Liver (tissue), 3 donors: Measurements from ENCODE around the gene GINS2.

Experiments
- EGR1 ChIP-seq, 2 donors: IDR thresholded peaks; 2 replicates each; pipeline ENCODE4 v1.6.1; 2016 to 2018; ENCODE audit warnings: antibody characterized with exemption in 2 of 2, low read depth in 2 of 2
- FOXA1 ChIP-seq: IDR thresholded peaks from 2 replicates; pipeline ENCODE4 v1.6.1; 2016; ENCODE audit warnings: antibody characterized with exemption
- JUND ChIP-seq, 2 donors: IDR thresholded peaks; 2 replicates each; pipeline ENCODE4 v1.6.1; 2016; ENCODE audit warnings: antibody characterized with exemption in 2 of 2
- RXRA ChIP-seq, 2 donors: IDR thresholded peaks; 2 replicates each; pipeline ENCODE4 v1.6.1; 2017 to 2018; ENCODE audit warnings: antibody characterized with exemption in 2 of 2, mild to moderate bottlenecking in 1 of 2
- YY1 ChIP-seq: IDR thresholded peaks from 2 replicates; pipeline ENCODE4 v1.6.1; 2016; ENCODE audit warnings: antibody characterized with exemption, mild to moderate bottlenecking
- TF ChIP-seq, protein P1 (sequence below): fragments of 150-350 bp; IDR thresholded peaks from 2 replicates; pipeline ENCODE4 v1.5.1; 2017; ENCODE audit warnings: improper control_type of control experiment, low read depth, low read length; ENCODE audit not compliant: missing input control
- TF ChIP-seq, protein P2 (sequence below): IDR thresholded peaks from 2 replicates; pipeline ENCODE4 v1.6.1; 2016; ENCODE audit warnings: antibody characterized with exemption
- TF ChIP-seq, protein P3 (sequence below): IDR thresholded peaks from 2 replicates; pipeline ENCODE4 v1.6.1; 2016; ENCODE audit warnings: antibody characterized with exemption
- donor health status: healthy.
- donor health status: healthy.

DNA sequence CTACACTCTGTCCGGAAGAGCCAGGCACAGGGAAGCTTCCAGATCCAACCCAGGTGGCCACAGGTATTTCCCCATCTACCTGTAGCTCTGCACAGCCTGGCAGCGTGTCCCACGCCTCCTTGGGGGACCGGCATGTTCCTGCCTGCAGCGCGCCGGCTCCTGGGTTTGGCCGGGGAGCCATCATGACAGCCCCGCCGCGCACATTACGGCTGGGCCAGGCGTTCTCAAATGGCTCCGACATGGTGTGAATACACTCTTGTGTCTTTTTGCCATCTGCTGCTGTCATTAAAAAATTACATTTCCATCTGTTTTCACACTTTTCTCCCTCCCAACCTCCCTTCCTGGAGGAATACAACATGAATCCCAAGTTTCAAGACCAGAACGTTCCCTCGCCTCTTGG is 8.0 kb upstream of the GINS2 start:
- TF ChIP-seq, protein P1, sequence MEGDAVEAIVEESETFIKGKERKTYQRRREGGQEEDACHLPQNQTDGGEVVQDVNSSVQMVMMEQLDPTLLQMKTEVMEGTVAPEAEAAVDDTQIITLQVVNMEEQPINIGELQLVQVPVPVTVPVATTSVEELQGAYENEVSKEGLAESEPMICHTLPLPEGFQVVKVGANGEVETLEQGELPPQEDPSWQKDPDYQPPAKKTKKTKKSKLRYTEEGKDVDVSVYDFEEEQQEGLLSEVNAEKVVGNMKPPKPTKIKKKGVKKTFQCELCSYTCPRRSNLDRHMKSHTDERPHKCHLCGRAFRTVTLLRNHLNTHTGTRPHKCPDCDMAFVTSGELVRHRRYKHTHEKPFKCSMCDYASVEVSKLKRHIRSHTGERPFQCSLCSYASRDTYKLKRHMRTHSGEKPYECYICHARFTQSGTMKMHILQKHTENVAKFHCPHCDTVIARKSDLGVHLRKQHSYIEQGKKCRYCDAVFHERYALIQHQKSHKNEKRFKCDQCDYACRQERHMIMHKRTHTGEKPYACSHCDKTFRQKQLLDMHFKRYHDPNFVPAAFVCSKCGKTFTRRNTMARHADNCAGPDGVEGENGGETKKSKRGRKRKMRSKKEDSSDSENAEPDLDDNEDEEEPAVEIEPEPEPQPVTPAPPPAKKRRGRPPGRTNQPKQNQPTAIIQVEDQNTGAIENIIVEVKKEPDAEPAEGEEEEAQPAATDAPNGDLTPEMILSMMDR, result no peak
- TF ChIP-seq JUND (IDR thresholded peaks at IDR 0.05), result no peak
- TF ChIP-seq, protein P2, sequence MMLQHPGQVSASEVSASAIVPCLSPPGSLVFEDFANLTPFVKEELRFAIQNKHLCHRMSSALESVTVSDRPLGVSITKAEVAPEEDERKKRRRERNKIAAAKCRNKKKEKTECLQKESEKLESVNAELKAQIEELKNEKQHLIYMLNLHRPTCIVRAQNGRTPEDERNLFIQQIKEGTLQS, result no peak
- TF ChIP-seq YY1, result no peak
- TF ChIP-seq FOXA1, result no peak
- TF ChIP-seq EGR1 (IDR thresholded peaks at IDR 0.05; ENCODE audit: low read depth in 2 of 2), result no peak
- no peak for TF ChIP-seq RXRA (IDR thresholded peaks at IDR 0.05)
- TF ChIP-seq, protein P3, sequence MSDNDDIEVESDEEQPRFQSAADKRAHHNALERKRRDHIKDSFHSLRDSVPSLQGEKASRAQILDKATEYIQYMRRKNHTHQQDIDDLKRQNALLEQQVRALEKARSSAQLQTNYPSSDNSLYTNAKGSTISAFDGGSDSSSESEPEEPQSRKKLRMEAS, result no peak
